ENCODE results near the gene EBP. TPM values are rescaled to one million over a fixed set of nuclear protein-coding genes. Genes with fewer than 3 reads are reported as not detected.

EBP gene
- total and polyA plus RNA-seq, 2 experiments from 2014 or later, result 128 to 176 TPM

- Histone ChIP-seq H2AFZ (no peak overlapping the region), H3K9me2 (ENCODE audit: insufficient read depth) (no peaks in the 10 kb centered on the region), H3F3A (replicated peaks; ENCODE audit: low read depth) (no peaks in the 10 kb centered on the region), H3K4me2 (no peak overlapping the region), H3K36me3 (ENCODE audit: insufficient read depth) (no peaks in the 10 kb centered on the region), H3K4me1 (ENCODE audit: insufficient read depth) (no peaks in the 10 kb centered on the region), H3K4me3 (no peak overlapping the region), H3K27me3 (ENCODE audit: insufficient read depth) (no peaks in the 10 kb centered on the region), H4K20me1 (replicated peaks; ENCODE audit: insufficient read depth) (no peaks in the 10 kb centered on the region), H3K27ac (ENCODE audit: low read depth) (no peak overlapping the region), H3K79me2 (replicated peaks; ENCODE audit: insufficient read depth) (no peaks in the 10 kb centered on the region)
- DNase-seq (ENCODE audit: low spot score), result no peak
- no peak overlapping the region for H3K4me3 Mint-ChIP-seq
- H3K27ac Mint-ChIP-seq, result no peak overlapping the region
- ATAC-seq, result no peak
- no peaks in the 10 kb centered on the region for H3K4me1 Mint-ChIP-seq
- no peaks in the 10 kb centered on the region for H3K9me3 Mint-ChIP-seq
- TF ChIP-seq JUNB (IDR thresholded peaks at IDR 0.05; ENCODE audit: unreplicated experiment), result no peak
- TF ChIP-seq CREB1 (CRISPR knock-in tag; IDR thresholded peaks at IDR 0.05; ENCODE audit: low read depth), result no peak
- no peak for TF ChIP-seq ZNF331 (CRISPR knock-in tag; IDR thresholded peaks at IDR 0.05; ENCODE audit: low read depth)
- TF ChIP-seq EZH2phosphoT487 (IDR thresholded peaks at IDR 0.05; ENCODE audit: unreplicated experiment), result no peak
- TF ChIP-seq, protein P1, sequence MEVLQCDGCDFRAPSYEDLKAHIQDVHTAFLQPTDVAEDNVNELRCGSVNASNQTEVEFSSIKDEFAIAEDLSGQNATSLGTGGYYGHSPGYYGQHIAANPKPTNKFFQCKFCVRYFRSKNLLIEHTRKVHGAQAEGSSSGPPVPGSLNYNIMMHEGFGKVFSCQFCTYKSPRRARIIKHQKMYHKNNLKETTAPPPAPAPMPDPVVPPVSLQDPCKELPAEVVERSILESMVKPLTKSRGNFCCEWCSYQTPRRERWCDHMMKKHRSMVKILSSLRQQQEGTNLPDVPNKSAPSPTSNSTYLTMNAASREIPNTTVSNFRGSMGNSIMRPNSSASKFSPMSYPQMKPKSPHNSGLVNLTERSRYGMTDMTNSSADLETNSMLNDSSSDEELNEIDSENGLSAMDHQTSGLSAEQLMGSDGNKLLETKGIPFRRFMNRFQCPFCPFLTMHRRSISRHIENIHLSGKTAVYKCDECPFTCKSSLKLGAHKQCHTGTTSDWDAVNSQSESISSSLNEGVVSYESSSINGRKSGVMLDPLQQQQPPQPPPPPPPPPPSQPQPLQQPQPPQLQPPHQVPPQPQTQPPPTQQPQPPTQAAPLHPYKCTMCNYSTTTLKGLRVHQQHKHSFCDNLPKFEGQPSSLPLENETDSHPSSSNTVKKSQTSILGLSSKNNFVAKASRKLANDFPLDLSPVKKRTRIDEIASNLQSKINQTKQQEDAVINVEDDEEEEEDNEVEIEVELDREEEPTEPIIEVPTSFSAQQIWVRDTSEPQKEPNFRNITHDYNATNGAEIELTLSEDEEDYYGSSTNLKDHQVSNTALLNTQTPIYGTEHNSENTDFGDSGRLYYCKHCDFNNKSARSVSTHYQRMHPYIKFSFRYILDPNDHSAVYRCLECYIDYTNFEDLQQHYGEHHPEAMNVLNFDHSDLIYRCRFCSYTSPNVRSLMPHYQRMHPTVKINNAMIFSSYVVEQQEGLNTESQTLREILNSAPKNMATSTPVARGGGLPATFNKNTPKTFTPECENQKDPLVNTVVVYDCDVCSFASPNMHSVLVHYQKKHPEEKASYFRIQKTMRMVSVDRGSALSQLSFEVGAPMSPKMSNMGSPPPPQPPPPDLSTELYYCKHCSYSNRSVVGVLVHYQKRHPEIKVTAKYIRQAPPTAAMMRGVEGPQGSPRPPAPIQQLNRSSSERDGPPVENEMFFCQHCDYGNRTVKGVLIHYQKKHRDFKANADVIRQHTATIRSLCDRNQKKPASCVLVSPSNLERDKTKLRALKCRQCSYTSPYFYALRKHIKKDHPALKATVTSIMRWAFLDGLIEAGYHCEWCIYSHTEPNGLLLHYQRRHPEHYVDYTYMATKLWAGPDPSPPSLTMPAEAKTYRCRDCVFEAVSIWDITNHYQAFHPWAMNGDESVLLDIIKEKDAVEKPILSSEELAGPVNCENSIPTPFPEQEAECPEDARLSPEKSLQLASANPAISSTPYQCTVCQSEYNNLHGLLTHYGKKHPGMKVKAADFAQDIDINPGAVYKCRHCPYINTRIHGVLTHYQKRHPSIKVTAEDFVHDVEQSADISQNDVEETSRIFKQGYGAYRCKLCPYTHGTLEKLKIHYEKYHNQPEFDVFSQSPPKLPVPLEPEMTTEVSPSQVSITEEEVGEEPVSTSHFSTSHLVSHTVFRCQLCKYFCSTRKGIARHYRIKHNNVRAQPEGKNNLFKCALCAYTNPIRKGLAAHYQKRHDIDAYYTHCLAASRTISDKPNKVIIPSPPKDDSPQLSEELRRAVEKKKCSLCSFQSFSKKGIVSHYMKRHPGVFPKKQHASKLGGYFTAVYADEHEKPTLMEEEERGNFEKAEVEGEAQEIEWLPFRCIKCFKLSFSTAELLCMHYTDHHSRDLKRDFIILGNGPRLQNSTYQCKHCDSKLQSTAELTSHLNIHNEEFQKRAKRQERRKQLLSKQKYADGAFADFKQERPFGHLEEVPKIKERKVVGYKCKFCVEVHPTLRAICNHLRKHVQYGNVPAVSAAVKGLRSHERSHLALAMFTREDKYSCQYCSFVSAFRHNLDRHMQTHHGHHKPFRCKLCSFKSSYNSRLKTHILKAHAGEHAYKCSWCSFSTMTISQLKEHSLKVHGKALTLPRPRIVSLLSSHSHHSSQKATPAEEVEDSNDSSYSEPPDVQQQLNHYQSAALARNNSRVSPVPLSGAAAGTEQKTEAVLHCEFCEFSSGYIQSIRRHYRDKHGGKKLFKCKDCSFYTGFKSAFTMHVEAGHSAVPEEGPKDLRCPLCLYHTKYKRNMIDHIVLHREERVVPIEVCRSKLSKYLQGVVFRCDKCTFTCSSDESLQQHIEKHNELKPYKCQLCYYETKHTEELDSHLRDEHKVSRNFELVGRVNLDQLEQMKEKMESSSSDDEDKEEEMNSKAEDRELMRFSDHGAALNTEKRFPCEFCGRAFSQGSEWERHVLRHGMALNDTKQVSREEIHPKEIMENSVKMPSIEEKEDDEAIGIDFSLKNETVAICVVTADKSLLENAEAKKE (CRISPR knock-in tag; IDR thresholded peaks at IDR 0.05), result no peak
- TF ChIP-seq STAT1 (IDR thresholded peaks at IDR 0.05; ENCODE audit: unreplicated experiment), result no peak
- no peak for TF ChIP-seq ZNF114 (CRISPR knock-in tag; IDR thresholded peaks at IDR 0.05)
- no peak for TF ChIP-seq CTCF (conservative IDR thresholded peaks at IDR 0.05; ENCODE audit: low read depth in 2 of 2)
- TF ChIP-seq, protein P2, sequence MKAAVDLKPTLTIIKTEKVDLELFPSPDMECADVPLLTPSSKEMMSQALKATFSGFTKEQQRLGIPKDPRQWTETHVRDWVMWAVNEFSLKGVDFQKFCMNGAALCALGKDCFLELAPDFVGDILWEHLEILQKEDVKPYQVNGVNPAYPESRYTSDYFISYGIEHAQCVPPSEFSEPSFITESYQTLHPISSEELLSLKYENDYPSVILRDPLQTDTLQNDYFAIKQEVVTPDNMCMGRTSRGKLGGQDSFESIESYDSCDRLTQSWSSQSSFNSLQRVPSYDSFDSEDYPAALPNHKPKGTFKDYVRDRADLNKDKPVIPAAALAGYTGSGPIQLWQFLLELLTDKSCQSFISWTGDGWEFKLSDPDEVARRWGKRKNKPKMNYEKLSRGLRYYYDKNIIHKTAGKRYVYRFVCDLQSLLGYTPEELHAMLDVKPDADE (IDR thresholded peaks at IDR 0.05), result no peak
- TF ChIP-seq POLR2AphosphoS5 (IDR thresholded peaks at IDR 0.05; ENCODE audit: low read depth), result no peak
- TF ChIP-seq NANOG (IDR thresholded peaks at IDR 0.05; ENCODE audit: borderline replicate concordance), result no peak
- TF ChIP-seq REST (IDR thresholded peaks at IDR 0.05; ENCODE audit: unreplicated experiment), result no peak
- H3K27me3 Mint-ChIP-seq (ENCODE audit: insufficient read depth, low read depth, poor library complexity), result no peaks in the 10 kb centered on the region
- peaks cover 6% of the 10 kb centered on the region; the same call in 1 of the 3 replicates for H3K36me3 Mint-ChIP-seq (ENCODE audit: low read depth)
These were observed 27.3 kb downstream of the EBP start for GRCh38 chrX:48548871-48549270.

All from GM23338 (cell line).